MM.1S (cell line): ENCODE data around the gene ZNF334.

ENCODE experiments used
- DNase-seq: peaks from one replicate; pipeline ENCODE4 v3.0.0-alpha.2; 2015
- H2AFZ ChIP-seq: fragments of 300-600 bp; sonication (generic); 2 replicates; pipeline ENCODE4 v1.6.0; 2016; ENCODE audit warnings: antibody characterized with exemption, low read length
- H3F3A ChIP-seq: fragments of 300-600 bp; sonication (generic); 2 replicates; pipeline ENCODE4 v1.6.1; 2016; ENCODE audit warnings: mild to moderate bottlenecking, antibody characterized with exemption, low read length, moderate library complexity, mixed read lengths; ENCODE audit not compliant: insufficient read depth
- H3K27ac ChIP-seq: fragments of 300-600 bp; sonication (generic); 2 replicates; pipeline ENCODE4 v1.5.1; 2016; ENCODE audit warnings: mild to moderate bottlenecking, low read length
- H3K27me3 ChIP-seq: fragments of 300-600 bp; sonication (generic); replicated peaks from 2 replicates; pipeline ENCODE4 v1.6.0; 2016; ENCODE audit warnings: low read length; ENCODE audit not compliant: insufficient read depth
- H3K36me3 ChIP-seq: fragments of 300-600 bp; sonication (generic); replicated peaks from 2 replicates; pipeline ENCODE4 v1.6.1; 2016; ENCODE audit warnings: mild to moderate bottlenecking, low read length, mixed read lengths; ENCODE audit not compliant: insufficient read depth
- H3K4me1 ChIP-seq: fragments of 300-600 bp; sonication (generic); 2 replicates; pipeline ENCODE4 v1.6.1; 2016; ENCODE audit warnings: low read length, mixed read lengths
- H3K4me2 ChIP-seq: fragments of 300-600 bp; sonication (generic); 2 replicates; pipeline ENCODE4 v1.6.0; 2016; ENCODE audit warnings: low read depth, low read length
- H3K4me3 ChIP-seq: fragments of 300-600 bp; sonication (generic); 2 replicates; pipeline ENCODE4 v1.5.1; 2016; ENCODE audit warnings: low read length, mixed read lengths
- H3K79me2 ChIP-seq: fragments of 300-600 bp; sonication (generic); 2 replicates; pipeline ENCODE4 v1.6.1; 2016; ENCODE audit warnings: mixed run types, low read length, mixed read lengths
- H3K9ac ChIP-seq: fragments of 300-600 bp; sonication (generic); 2 replicates; pipeline ENCODE4 v1.6.1; 2016; ENCODE audit warnings: low read length, mixed read lengths
- H3K9me2 ChIP-seq: fragments of 300-600 bp; sonication (generic); replicated peaks from 2 replicates; pipeline ENCODE4 v1.6.1; 2016; ENCODE audit warnings: mild to moderate bottlenecking, low read length, mixed read lengths; ENCODE audit not compliant: insufficient read depth
- H3K9me3 ChIP-seq: fragments of 300-600 bp; sonication (generic); replicated peaks from 2 replicates; pipeline ENCODE4 v1.6.1; 2016; ENCODE audit warnings: mild to moderate bottlenecking, low read length, mixed read lengths; ENCODE audit not compliant: insufficient read depth
- H4K20me1 ChIP-seq: fragments of 300-600 bp; sonication (generic); 2 replicates; pipeline ENCODE4 v1.6.1; 2016; ENCODE audit warnings: mild to moderate bottlenecking, low read length, moderate library complexity, mixed read lengths; ENCODE audit not compliant: insufficient read depth
- EZH2 ChIP-seq: fragments of 300-600 bp; sonication (generic); optimal IDR thresholded peaks from 2 replicates; pipeline ENCODE3; 2017; ENCODE audit warnings: low read depth, mild to moderate bottlenecking, antibody characterized with exemption, low read length, mixed read lengths
- EZH2phosphoT487 ChIP-seq: fragments of 300-600 bp; sonication (generic); IDR thresholded peaks from 2 replicates; pipeline ENCODE4 v1.6.1; 2018; ENCODE audit warnings: antibody characterized with exemption, low read length
- TF ChIP-seq, protein P1 (sequence below): fragments of 300-600 bp; sonication (generic); IDR thresholded peaks from 2 replicates; pipeline ENCODE4 v1.5.1; 2016; ENCODE audit warnings: antibody characterized with exemption, low read length, mixed read lengths

Gene ZNF334

DNA sequence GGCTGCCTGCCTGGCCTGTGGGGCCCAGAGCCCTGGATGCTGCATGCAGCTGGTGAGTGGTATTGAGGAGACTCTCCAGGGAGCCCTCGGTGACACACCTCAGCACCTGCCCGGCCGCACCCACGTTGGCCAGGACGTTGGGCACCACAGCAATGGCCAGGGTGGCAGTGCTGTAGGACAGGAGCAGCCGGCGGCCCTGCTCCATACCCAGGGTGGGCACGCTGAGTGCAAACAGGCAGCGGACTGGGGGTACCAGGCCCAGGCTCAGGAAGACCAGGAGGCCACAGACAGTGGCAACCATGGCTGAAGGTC, 32.4 kb upstream of the ZNF334 start:
- Histone ChIP-seq H3K36me3 (no peaks in the 10 kb centered on the region), H3K4me3 (no peak overlapping the region; the same call in 1 of the 2 replicates), H3K27me3 (no peaks in the 10 kb centered on the region), H3K4me1 (peaks cover 67% of the 10 kb centered on the region), H3K9me3 (no peaks in the 10 kb centered on the region), H3K9ac (peak overlapping the region; percentile 63), H3K27ac (peak overlapping the region; percentile 94), H3K79me2 (no peaks in the 10 kb centered on the region), H2AFZ (peak overlapping the region; percentile 72), H4K20me1 (no peaks in the 10 kb centered on the region), H3K9me2 (no peaks in the 10 kb centered on the region), H3K4me2 (peak overlapping the region; percentile 73; the same call in 1 of the 2 replicates), H3F3A (peaks cover 27% of the 10 kb centered on the region)
- TF ChIP-seq EZH2phosphoT487 (no peak), EZH2 (no peak)
- TF ChIP-seq, protein P1, sequence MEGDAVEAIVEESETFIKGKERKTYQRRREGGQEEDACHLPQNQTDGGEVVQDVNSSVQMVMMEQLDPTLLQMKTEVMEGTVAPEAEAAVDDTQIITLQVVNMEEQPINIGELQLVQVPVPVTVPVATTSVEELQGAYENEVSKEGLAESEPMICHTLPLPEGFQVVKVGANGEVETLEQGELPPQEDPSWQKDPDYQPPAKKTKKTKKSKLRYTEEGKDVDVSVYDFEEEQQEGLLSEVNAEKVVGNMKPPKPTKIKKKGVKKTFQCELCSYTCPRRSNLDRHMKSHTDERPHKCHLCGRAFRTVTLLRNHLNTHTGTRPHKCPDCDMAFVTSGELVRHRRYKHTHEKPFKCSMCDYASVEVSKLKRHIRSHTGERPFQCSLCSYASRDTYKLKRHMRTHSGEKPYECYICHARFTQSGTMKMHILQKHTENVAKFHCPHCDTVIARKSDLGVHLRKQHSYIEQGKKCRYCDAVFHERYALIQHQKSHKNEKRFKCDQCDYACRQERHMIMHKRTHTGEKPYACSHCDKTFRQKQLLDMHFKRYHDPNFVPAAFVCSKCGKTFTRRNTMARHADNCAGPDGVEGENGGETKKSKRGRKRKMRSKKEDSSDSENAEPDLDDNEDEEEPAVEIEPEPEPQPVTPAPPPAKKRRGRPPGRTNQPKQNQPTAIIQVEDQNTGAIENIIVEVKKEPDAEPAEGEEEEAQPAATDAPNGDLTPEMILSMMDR = no peak
- DNase-seq = no peak

DNA sequence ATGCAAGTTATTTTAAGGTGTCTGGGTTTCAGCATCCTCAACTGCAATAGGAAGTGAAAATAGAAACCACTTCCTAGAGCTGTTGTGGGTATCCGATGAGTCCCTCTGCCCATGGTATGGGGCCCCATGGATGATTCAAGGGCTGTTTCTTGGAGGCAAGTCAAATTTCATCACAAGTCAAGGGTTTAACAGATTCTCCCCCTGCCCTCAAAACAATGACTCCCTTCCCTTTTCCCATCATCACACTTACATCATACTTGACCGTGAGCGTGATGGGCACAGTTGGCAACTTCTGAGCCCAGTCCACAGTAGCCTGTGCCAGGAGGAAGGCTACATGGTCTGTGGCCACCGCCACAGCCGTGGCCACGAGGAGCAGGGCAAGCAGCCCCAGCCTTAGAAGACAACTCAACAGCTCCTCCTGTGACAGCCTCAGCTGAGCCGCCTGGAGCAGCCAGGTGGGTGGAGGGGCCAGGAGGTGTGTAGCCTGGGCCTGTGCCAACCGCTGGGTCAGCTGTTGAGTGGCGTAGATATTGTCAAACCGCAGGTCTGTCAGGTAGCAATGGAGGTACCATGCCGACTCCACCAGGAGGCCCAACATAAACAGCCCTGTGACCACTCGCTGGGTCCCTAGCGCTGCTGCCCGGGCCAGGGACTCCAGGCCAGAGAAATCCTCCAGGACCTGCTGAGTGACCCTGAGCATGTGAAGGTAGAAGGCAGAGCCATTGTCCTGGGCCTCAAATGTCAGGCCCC, 31.9 kb upstream of the ZNF334 start:
- Histone ChIP-seq H4K20me1 (no peaks in the 10 kb centered on the region), H3K27me3 (no peaks in the 10 kb centered on the region), H3K9me2 (no peaks in the 10 kb centered on the region), H3K9ac (peak overlapping the region; percentile 63), H3K4me2 (peak overlapping the region; percentile 73), H3K9me3 (no peaks in the 10 kb centered on the region), H3F3A (peaks cover 27% of the 10 kb centered on the region), H3K36me3 (no peaks in the 10 kb centered on the region), H3K4me3 (peak overlapping the region; percentile 33), H3K27ac (peak overlapping the region; percentile 94), H2AFZ (peak overlapping the region; percentile 72), H3K4me1 (peaks cover 62% of the 10 kb centered on the region), H3K79me2 (no peaks in the 10 kb centered on the region)
- no peak for TF ChIP-seq EZH2
- TF ChIP-seq, protein P1 = peak; percentile 44
- peak; percentile 92 for DNase-seq

DNA sequence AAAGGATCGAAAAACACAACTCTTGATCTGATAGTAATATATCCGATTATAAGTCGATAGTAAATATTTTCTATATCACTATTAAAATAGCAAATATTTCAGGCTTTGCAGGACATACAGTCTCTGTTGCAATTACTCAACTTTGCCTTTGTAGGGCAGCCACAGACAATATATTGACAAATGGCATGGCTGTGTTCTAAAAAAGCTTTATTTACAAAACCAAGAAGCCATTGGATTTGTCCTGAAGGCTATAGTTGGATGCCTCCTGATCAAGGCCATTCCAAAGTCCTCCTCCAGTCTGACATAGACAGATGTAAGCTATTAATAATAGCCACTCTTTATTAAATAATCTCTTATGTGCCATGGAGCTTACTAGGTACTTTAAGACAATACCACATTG, 31.2 kb upstream of the ZNF334 start:
- peak overlapping the region; percentile 72; the same call in 1 of the 2 replicates for H2AFZ ChIP-seq
- TF ChIP-seq, protein P1 = peak; percentile 47
- TF ChIP-seq EZH2phosphoT487 = no peak
- H3K9me2 ChIP-seq = no peaks in the 10 kb centered on the region
- peak; percentile 45 for DNase-seq
- H3K4me2 ChIP-seq = peak overlapping the region; percentile 73
- peak overlapping the region; percentile 94 for H3K27ac ChIP-seq
- H3K36me3 ChIP-seq = no peaks in the 10 kb centered on the region
- peak overlapping the region; percentile 63 for H3K9ac ChIP-seq
- no peaks in the 10 kb centered on the region for H3K27me3 ChIP-seq
- no peaks in the 10 kb centered on the region for H4K20me1 ChIP-seq
- peak overlapping the region; percentile 33 for H3K4me3 ChIP-seq
- no peaks in the 10 kb centered on the region for H3K79me2 ChIP-seq
- peaks cover 55% of the 10 kb centered on the region for H3K4me1 ChIP-seq
- H3F3A ChIP-seq = peaks cover 27% of the 10 kb centered on the region
- H3K9me3 ChIP-seq = no peaks in the 10 kb centered on the region
